GM19395 (cell line): ENCODE data around the gene TMEM117.

ENCODE experiments used
- ATAC-seq: cut with Tn5 transposase; IDR thresholded peaks from one replicate; pipeline ENCODE4 v1.9.1; 2021; ENCODE audit warnings: mild to moderate bottlenecking, moderate library complexity; ENCODE audit not compliant: unreplicated experiment

The TMEM117 gene

GRCh38 chr12:43835656-43836474, at the start of gene TMEM117:
Gene TMEM117, plus strand, starts transcription at chr12:43836081.
- ATAC-seq, result peak; percentile 80

GRCh38 chr12:43786899-43787693, 48.8 kb upstream of the TMEM117 start:
- ATAC-seq, result no peak

GRCh38 chr12:43789941-43790340, 45.9 kb upstream of the TMEM117 start:
- ATAC-seq, result no peak

- no peak for ATAC-seq
These were observed 40.1 kb upstream of the TMEM117 start for GRCh38 chr12:43795716-43796280.

GRCh38 chr12:43797561-43798217, 38.2 kb upstream of the TMEM117 start:
- no peak for ATAC-seq

- ATAC-seq, result peak; percentile 34
These were observed 30.6 kb upstream of the TMEM117 start for GRCh38 chr12:43805149-43805859.

- peak; percentile 94 for ATAC-seq
These were observed 29.8 kb upstream of the TMEM117 start, which contains the start of gene TWF1 for GRCh38 chr12:43805860-43806736. Gene TWF1, minus strand, starts transcription at chr12:43806317. Its CDS starts 72 bp downstream, at chr12:43806245.

- ATAC-seq, result no peak
These were observed 29.2 kb upstream of the TMEM117 start for GRCh38 chr12:43806737-43807072.

GRCh38 chr12:43807386-43807785, 28.5 kb upstream of the TMEM117 start:
- no peak for ATAC-seq

GRCh38 chr12:43812057-43812456, 23.8 kb upstream of the TMEM117 start:
- ATAC-seq, result no peak

- no peak for ATAC-seq
These were observed 23.0 kb upstream of the TMEM117 start for GRCh38 chr12:43812926-43813325.

GRCh38 chr12:43815416-43815815, 20.5 kb upstream of the TMEM117 start:
- no peak for ATAC-seq

- no peak for ATAC-seq
These were observed 19.7 kb upstream of the TMEM117 start for GRCh38 chr12:43816168-43816567.

GRCh38 chr12:43824207-43824775, 11.6 kb upstream of the TMEM117 start:
- no peak for ATAC-seq

- ATAC-seq, result no peak
These were observed 9.2 kb upstream of the TMEM117 start for GRCh38 chr12:43826681-43827080.

- no peak for ATAC-seq
These were observed 8.8 kb upstream of the TMEM117 start for GRCh38 chr12:43827093-43827492.

GRCh38 chr12:43832463-43833168, 3.3 kb upstream of the TMEM117 start:
- ATAC-seq, result no peak

GRCh38 chr12:43835264-43835655, 621 bp upstream of the TMEM117 start:
- ATAC-seq, result peak; percentile 13
